GM12878 (cell line): Measurements from ENCODE around the gene KCNIP3. TPM values are rescaled to one million over a fixed set of nuclear protein-coding genes. Genes with fewer than 3 reads are reported as not detected.

Experiments used
- ATAC-seq: fragments of 200-7000 bp; cut with Tn5 transposase; 3 replicates; pipeline ENCODE4 v1.9.1; 2020; ENCODE audit warnings: mild to moderate bottlenecking, moderate library complexity
- BruUV-seq: library from RNA; stranded (reverse); fragments of 400-500 nt; replicated peaks from 2 replicates; lab custom pipeline; 2021; lab: Mats Ljungman, UMichigan
- CTCF ChIA-PET: fragments of 300-600 bp; sonication (Branson Sonifier 250); formaldehyde crosslinking; extraction: SDS; loops from one replicate; lab custom pipeline; 2021; ENCODE audit warnings: inconsistent platforms; lab: Yijun Ruan, JAX
- POLR2A ChIA-PET: fragments of 350-600 bp; formaldehyde crosslinking; extraction: SDS; loops from one replicate; lab custom pipeline; 2021; ENCODE audit warnings: inconsistent platforms; lab: Charles Lee
- RAD21 ChIA-PET: fragments of 300-600 bp; sonication (Branson Sonifier 250); formaldehyde crosslinking; loops from one replicate; lab custom pipeline; 2023; ENCODE audit warnings: antibody characterized with exemption; ENCODE audit not compliant: unreplicated experiment; lab: Charles Lee
- SMC1A ChIA-PET: fragments of 300-600 bp; sonication (Branson Sonifier 250); formaldehyde crosslinking; loops from one replicate; lab custom pipeline; 2023; ENCODE audit not compliant: unreplicated experiment, uncharacterized antibody; lab: Charles Lee
- DNase-seq: peaks from one replicate; pipeline ENCODE4 v3.0.0-alpha.2; 2011; ENCODE audit warnings: low read depth, low spot score
- FAIRE-seq: peaks from 3 replicates; lab custom pipeline; 2011; peaks lifted over from hg19 to GRCh38; lab: Jason Lieb, UNC
- H2AFZ ChIP-seq: 2 replicates; pipeline ENCODE4 v1.6.0; 2011; ENCODE audit warnings: low read depth, low read length, control low read depth; ENCODE audit not compliant: control insufficient read depth
- H3K27ac ChIP-seq: 2 replicates; pipeline ENCODE4 v1.5.1; 2011; ENCODE audit warnings: control low read depth; ENCODE audit not compliant: control insufficient read depth, insufficient read depth
- H3K27me3 ChIP-seq, 2 experiments: replicated peaks in 1 of 2; 2 replicates each; pipeline versions ENCODE4 v1.6.0 to v1.6.1; 2011; ENCODE audit warnings: low read length in 1 of 2; ENCODE audit not compliant: control insufficient read depth in 2 of 2, insufficient read depth in 2 of 2
- H3K36me3 ChIP-seq, 2 experiments: 2 replicates each; pipeline ENCODE4 v1.5.1; 2011; ENCODE audit warnings: low read length in 1 of 2; ENCODE audit not compliant: control insufficient read depth in 2 of 2, insufficient read depth in 2 of 2
- H3K4me1 ChIP-seq: 2 replicates; pipeline ENCODE4 v1.6.1; 2011; ENCODE audit warnings: mild to moderate bottlenecking, low read length, moderate library complexity, mixed read lengths; ENCODE audit not compliant: control insufficient read depth, insufficient read depth
- H3K4me2 ChIP-seq: 2 replicates; pipeline ENCODE4 v1.6.0; 2011; ENCODE audit warnings: control low read depth; ENCODE audit not compliant: control insufficient read depth, insufficient read depth
- H3K4me3 ChIP-seq: fragments of 200-600 bp; sonication (generic); 2 replicates; pipeline ENCODE4 v1.5.1; 2016
- H3K79me2 ChIP-seq: 2 replicates; pipeline ENCODE4 v1.6.0; 2011; ENCODE audit warnings: low read length; ENCODE audit not compliant: control insufficient read depth, insufficient read depth
- H3K9ac ChIP-seq: 2 replicates; pipeline ENCODE4 v1.8.0; 2011; ENCODE audit warnings: low read length, control low read depth, mixed read lengths; ENCODE audit not compliant: control insufficient read depth, insufficient read depth
- H3K9me3 ChIP-seq: replicated peaks from 3 replicates; pipeline ENCODE4 v1.5.1; 2011; ENCODE audit warnings: mild to moderate bottlenecking, low read length; ENCODE audit not compliant: control insufficient read depth, insufficient read depth
- H4K20me1 ChIP-seq: 2 replicates; pipeline ENCODE4 v1.6.0; 2011; ENCODE audit not compliant: control insufficient read depth, insufficient read depth
- CBFB ChIP-seq: IDR thresholded peaks from 2 replicates; pipeline ENCODE4 v1.6.1; 2016; ENCODE audit warnings: antibody characterized with exemption, low read depth
- CHD1 ChIP-seq: IDR thresholded peaks from 2 replicates; pipeline ENCODE4 v1.6.1; 2012; ENCODE audit warnings: low read depth, low read length, improper control_type of control experiment
- ETV6 ChIP-seq, 2 experiments: fragments of 450-650 bp in 1 of 2; IDR thresholded peaks in 1 of 2; conservative IDR thresholded peaks in 1 of 2; 2 replicates each; pipeline ENCODE4 v1.6.1; 2014; ENCODE audit warnings: antibody characterized with exemption in 1 of 2, borderline replicate concordance in 1 of 2, low read depth in 1 of 2, mild to moderate bottlenecking in 1 of 2, moderate library complexity in 1 of 2
- FOXK2 ChIP-seq: fragments of 450-650 bp; IDR thresholded peaks from 2 replicates; pipeline ENCODE4 v1.6.1; 2017; ENCODE audit warnings: mild to moderate bottlenecking, moderate library complexity
- NR2C2 ChIP-seq: IDR thresholded peaks from 2 replicates; pipeline ENCODE4 v1.6.1; 2011; ENCODE audit warnings: borderline replicate concordance, low read depth; ENCODE audit not compliant: control insufficient read depth, insufficient read length
- POLR2AphosphoS5 ChIP-seq: IDR thresholded peaks from 2 replicates; pipeline ENCODE4 v1.6.1; 2011; ENCODE audit warnings: mild to moderate bottlenecking, low read length, inconsistent platforms
- RAD51 ChIP-seq: fragments of 450-650 bp; IDR thresholded peaks from 2 replicates; pipeline ENCODE4 v1.6.1; 2016; ENCODE audit warnings: moderate library complexity, mild to moderate bottlenecking, inconsistent platforms
- RBBP5 ChIP-seq: fragments of 200-600 bp; sonication (generic); conservative IDR thresholded peaks from 2 replicates; pipeline ENCODE4 v1.6.1; 2016
- SPI1 ChIP-seq: IDR thresholded peaks from 2 replicates; pipeline ENCODE4 v1.6.1; 2011; ENCODE audit warnings: low read depth, mild to moderate bottlenecking, low read length, moderate library complexity, borderline replicate concordance; ENCODE audit not compliant: insufficient read depth
- WGBS: methylation state at CpG from one replicate; pipeline ENCODE4 v1.1.6; 2016; ENCODE audit warnings: low lambda C conversion rate; ENCODE audit not compliant: insufficient replicate concordance, insufficient coverage; ENCODE audit errors: missing lambda C conversion rate; 5-methylcytosine and 5-hydroxymethylcytosine counted together
- in situ Hi-C: fragments of 300-500 bp; cut with MboI; formaldehyde crosslinking; loops from 9 replicates; pipeline ENCODE4 v1.14.3; 2018; ENCODE audit warnings: mixed read lengths
- intact Hi-C: fragments of 100-400 bp; cut with micrococcal nuclease; formaldehyde crosslinking; loops from one replicate; pipeline ENCODE4 v1.14.2; 2022; ENCODE audit not compliant: unreplicated experiment
- polyA plus RNA-seq, 11 experiments: library from polyadenylated mRNA; depleted of rRNA in 4 of 11; unstranded in 6 of 11; stranded (reverse) in 5 of 11; fragments of >200 nt; fragmentation: Nextera tagmentation in 4 of 11; fragmentation: Illumina TruSeq in 1 of 11; extraction: Ambion mirVana in 4 of 11; extraction: Trizol in 1 of 11; gene quantifications; 1 replicate in 1 of 11; 2 replicates in 10 of 11; pipeline versions ENCODE4 v1.2.1 to v1.2.3, GENCODE V29; 2011 to 2016; ENCODE audit warnings: inconsistent platforms in 2 of 11, missing spikeins in 2 of 11, low read depth in 1 of 11
- total RNA-seq, 4 experiments: library from RNA; depleted of rRNA in 3 of 4; stranded (reverse); fragments of >200 nt in 3 of 4; fragmentation: Illumina TruSeq in 1 of 4; extraction: Trizol in 1 of 4; gene quantifications; 2 replicates each; pipeline versions ENCODE4 v1.2.1 to v1.2.3, GENCODE V29; 2013 to 2021
- TF ChIP-seq, protein P1 (sequence below): fragments of 150-350 bp; IDR thresholded peaks from 2 replicates; pipeline ENCODE4 v1.6.1; 2014; ENCODE audit warnings: mild to moderate bottlenecking, low read depth, low read length
- TF ChIP-seq, protein P2 (sequence below): fragments of 450-650 bp; IDR thresholded peaks from 2 replicates; pipeline ENCODE4 v1.6.1; 2014; ENCODE audit warnings: mild to moderate bottlenecking
- TF ChIP-seq, protein P3 (sequence below): IDR thresholded peaks from 2 replicates; pipeline ENCODE4 v1.6.1; 2012; ENCODE audit warnings: low read depth, low read length, improper control_type of control experiment
- TF ChIP-seq, protein P4 (sequence below): fragments of 450-650 bp; IDR thresholded peaks from 2 replicates; pipeline ENCODE4 v1.6.1; 2017; ENCODE audit warnings: mild to moderate bottlenecking
- TF ChIP-seq, protein P5 (sequence below): fragments of 150-350 bp; IDR thresholded peaks from 2 replicates; pipeline ENCODE4 v1.6.1; 2016; ENCODE audit warnings: low read depth, low read length

The KCNIP3 gene
- total and polyA plus RNA-seq, 10 of the 15 experiments (the other 5 are each of a cell fraction or from before 2014, with no cell fraction given) = not detected

DNA sequence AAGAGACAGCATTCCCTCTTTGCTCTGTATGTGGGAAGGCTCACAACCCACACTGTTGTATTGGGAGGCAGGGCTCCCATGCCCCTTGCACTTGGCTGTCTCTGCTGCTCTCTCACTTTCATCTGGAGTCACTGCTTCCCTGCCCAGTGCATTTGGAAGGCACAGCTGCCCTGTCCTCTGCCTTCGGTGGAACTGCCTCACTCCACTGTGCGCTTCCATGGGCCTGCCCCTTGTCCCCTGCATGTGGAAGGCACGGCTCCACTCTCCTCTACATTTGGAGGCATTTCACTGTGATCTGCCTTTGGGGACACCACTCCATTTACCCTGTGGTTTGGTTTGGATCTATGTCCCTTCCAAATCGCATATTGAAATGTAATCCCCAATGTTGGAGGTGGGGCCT lies 32.0 kb upstream of the KCNIP3 start:
- Histone ChIP-seq H3K4me3 (no peak overlapping the region), H3K4me2 (no peak overlapping the region), H3K79me2 (no peaks in the 10 kb centered on the region), H3K9ac (no peak overlapping the region), H4K20me1 (no peaks in the 10 kb centered on the region), H2AFZ (no peak overlapping the region), H3K27me3 (peaks cover 0 to 1% of the 10 kb centered on the region in 2 experiments; a peak in 2 of 4 replicates), H3K9me3 (no peaks in the 10 kb centered on the region), H3K27ac (no peak overlapping the region), H3K36me3 (no peaks in the 10 kb centered on the region), H3K4me1 (no peaks in the 10 kb centered on the region)
- no TSS peak for BruUV-seq
- SMC1A ChIA-PET = no interaction called here
- FAIRE-seq = no peak
- CTCF ChIA-PET = no interaction called here
- no peak for DNase-seq
- POLR2A ChIA-PET = no interaction called here
- no peak for ATAC-seq
- in situ Hi-C loops (no loop called here), intact Hi-C loops (no loop called here)
- RAD21 ChIA-PET = no interaction called here
- TF ChIP-seq RAD51 = no peak
- TF ChIP-seq, protein P1, sequence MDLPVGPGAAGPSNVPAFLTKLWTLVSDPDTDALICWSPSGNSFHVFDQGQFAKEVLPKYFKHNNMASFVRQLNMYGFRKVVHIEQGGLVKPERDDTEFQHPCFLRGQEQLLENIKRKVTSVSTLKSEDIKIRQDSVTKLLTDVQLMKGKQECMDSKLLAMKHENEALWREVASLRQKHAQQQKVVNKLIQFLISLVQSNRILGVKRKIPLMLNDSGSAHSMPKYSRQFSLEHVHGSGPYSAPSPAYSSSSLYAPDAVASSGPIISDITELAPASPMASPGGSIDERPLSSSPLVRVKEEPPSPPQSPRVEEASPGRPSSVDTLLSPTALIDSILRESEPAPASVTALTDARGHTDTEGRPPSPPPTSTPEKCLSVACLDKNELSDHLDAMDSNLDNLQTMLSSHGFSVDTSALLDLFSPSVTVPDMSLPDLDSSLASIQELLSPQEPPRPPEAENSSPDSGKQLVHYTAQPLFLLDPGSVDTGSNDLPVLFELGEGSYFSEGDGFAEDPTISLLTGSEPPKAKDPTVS = no peak
- TF ChIP-seq, protein P2, sequence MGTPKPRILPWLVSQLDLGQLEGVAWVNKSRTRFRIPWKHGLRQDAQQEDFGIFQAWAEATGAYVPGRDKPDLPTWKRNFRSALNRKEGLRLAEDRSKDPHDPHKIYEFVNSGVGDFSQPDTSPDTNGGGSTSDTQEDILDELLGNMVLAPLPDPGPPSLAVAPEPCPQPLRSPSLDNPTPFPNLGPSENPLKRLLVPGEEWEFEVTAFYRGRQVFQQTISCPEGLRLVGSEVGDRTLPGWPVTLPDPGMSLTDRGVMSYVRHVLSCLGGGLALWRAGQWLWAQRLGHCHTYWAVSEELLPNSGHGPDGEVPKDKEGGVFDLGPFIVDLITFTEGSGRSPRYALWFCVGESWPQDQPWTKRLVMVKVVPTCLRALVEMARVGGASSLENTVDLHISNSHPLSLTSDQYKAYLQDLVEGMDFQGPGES = no peak
- no peak for TF ChIP-seq CHD1
- no peak for TF ChIP-seq FOXK2
- TF ChIP-seq, protein P3, sequence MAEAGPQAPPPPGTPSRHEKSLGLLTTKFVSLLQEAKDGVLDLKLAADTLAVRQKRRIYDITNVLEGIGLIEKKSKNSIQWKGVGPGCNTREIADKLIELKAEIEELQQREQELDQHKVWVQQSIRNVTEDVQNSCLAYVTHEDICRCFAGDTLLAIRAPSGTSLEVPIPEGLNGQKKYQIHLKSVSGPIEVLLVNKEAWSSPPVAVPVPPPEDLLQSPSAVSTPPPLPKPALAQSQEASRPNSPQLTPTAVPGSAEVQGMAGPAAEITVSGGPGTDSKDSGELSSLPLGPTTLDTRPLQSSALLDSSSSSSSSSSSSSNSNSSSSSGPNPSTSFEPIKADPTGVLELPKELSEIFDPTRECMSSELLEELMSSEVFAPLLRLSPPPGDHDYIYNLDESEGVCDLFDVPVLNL = no peak
- TF ChIP-seq RBBP5 = no peak
- TF ChIP-seq, protein P4, sequence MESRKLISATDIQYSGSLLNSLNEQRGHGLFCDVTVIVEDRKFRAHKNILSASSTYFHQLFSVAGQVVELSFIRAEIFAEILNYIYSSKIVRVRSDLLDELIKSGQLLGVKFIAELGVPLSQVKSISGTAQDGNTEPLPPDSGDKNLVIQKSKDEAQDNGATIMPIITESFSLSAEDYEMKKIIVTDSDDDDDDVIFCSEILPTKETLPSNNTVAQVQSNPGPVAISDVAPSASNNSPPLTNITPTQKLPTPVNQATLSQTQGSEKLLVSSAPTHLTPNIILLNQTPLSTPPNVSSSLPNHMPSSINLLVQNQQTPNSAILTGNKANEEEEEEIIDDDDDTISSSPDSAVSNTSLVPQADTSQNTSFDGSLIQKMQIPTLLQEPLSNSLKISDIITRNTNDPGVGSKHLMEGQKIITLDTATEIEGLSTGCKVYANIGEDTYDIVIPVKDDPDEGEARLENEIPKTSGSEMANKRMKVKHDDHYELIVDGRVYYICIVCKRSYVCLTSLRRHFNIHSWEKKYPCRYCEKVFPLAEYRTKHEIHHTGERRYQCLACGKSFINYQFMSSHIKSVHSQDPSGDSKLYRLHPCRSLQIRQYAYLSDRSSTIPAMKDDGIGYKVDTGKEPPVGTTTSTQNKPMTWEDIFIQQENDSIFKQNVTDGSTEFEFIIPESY = no peak
- TF ChIP-seq NR2C2 = no peak
- no peak for TF ChIP-seq SPI1
- TF ChIP-seq POLR2AphosphoS5 = no peak
- TF ChIP-seq, protein P5, sequence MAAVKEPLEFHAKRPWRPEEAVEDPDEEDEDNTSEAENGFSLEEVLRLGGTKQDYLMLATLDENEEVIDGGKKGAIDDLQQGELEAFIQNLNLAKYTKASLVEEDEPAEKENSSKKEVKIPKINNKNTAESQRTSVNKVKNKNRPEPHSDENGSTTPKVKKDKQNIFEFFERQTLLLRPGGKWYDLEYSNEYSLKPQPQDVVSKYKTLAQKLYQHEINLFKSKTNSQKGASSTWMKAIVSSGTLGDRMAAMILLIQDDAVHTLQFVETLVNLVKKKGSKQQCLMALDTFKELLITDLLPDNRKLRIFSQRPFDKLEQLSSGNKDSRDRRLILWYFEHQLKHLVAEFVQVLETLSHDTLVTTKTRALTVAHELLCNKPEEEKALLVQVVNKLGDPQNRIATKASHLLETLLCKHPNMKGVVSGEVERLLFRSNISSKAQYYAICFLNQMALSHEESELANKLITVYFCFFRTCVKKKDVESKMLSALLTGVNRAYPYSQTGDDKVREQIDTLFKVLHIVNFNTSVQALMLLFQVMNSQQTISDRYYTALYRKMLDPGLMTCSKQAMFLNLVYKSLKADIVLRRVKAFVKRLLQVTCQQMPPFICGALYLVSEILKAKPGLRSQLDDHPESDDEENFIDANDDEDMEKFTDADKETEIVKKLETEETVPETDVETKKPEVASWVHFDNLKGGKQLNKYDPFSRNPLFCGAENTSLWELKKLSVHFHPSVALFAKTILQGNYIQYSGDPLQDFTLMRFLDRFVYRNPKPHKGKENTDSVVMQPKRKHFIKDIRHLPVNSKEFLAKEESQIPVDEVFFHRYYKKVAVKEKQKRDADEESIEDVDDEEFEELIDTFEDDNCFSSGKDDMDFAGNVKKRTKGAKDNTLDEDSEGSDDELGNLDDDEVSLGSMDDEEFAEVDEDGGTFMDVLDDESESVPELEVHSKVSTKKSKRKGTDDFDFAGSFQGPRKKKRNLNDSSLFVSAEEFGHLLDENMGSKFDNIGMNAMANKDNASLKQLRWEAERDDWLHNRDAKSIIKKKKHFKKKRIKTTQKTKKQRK = no peak
- no peak for TF ChIP-seq ETV6 (conservative IDR thresholded peaks at IDR 0.05 in 1 of 2, IDR thresholded peaks at IDR 0.05 in 1 of 2; ENCODE audit: borderline replicate concordance in 1 of 2, low read depth in 1 of 2)
- TF ChIP-seq CBFB = no peak
- 12% methylated on average over 4 of the region's 4 CpGs for WGBS
